ENCODE results near the gene ERBB3. TPM values are rescaled to one million over a fixed set of nuclear protein-coding genes. Genes with fewer than 3 reads are reported as not detected.

The ERBB3 gene
- total and polyA plus RNA-seq, 2 of the 4 experiments (the other 2 are of a cell fraction): 1.4 to 2.2 TPM

GRCh38 chr12:56134897-56135296 lies 54.9 kb downstream of the ERBB3 start:
- dilution Hi-C loops (cut with HindIII; ENCODE audit: low sequenced_read_pairs, unreplicated experiment): no loop called here
- Histone ChIP-seq H3K4me3 (ENCODE audit: insufficient read depth, low read depth, low read length) (no peak overlapping the region), H3K79me1 (ENCODE audit: low read depth in 1 of 2, low read length in 2 of 2) (peaks cover 31 to 51% of the 10 kb centered on the region in 2 experiments), H3K56ac (ENCODE audit: extremely low read depth, insufficient read depth, low read length) (no peak overlapping the region), H3K4me2 (ENCODE audit: low read depth, low read length) (no peak overlapping the region), H3K23ac (ENCODE audit: low read depth, low read length) (no peak overlapping the region), H4K91ac (ENCODE audit: insufficient read depth, low read depth, low read length) (no peak overlapping the region), H3K4me1 (ENCODE audit: control insufficient read depth, insufficient read depth, low read length) (no peaks in the 10 kb centered on the region), H3K27ac (ENCODE audit: insufficient read depth, low read length) (no peak overlapping the region), H2BK120ac (ENCODE audit: low read depth, low read length) (no peak overlapping the region), H4K8ac (ENCODE audit: low read depth in 2 of 2, low read length in 2 of 2) (no peak overlapping the region), H3K9ac (ENCODE audit: low read depth, low read length) (no peak overlapping the region), H3K27me3 (ENCODE audit: control insufficient read depth, insufficient read depth, low read length) (no peaks in the 10 kb centered on the region), H3K4ac (ENCODE audit: low read depth, low read length) (no peak overlapping the region), H2BK15ac (ENCODE audit: low read depth, low read length) (no peak overlapping the region), H2AK5ac (ENCODE audit: low read depth, low read length) (no peak overlapping the region), H2AFZ (replicated peaks; ENCODE audit: low read length, poor library complexity) (no peak overlapping the region), H2BK20ac (ENCODE audit: low read depth, low read length) (no peak overlapping the region), H3K18ac (ENCODE audit: low read depth, low read length) (no peak overlapping the region), H3K9me3 (ENCODE audit: control insufficient read depth, insufficient read depth, low read length) (no peaks in the 10 kb centered on the region), H2BK5ac (ENCODE audit: low read depth, low read length, poor library complexity, severe bottlenecking) (no peak overlapping the region), H4K20me1 (ENCODE audit: insufficient read depth, low read length) (no peaks in the 10 kb centered on the region), H3K14ac (replicated peaks; ENCODE audit: low read depth, low read length) (no peak overlapping the region), H2AK9ac (replicated peaks; ENCODE audit: low read depth, low read length, poor library complexity) (no peak overlapping the region), H3K9me1 (ENCODE audit: insufficient read depth, low read length) (no peaks in the 10 kb centered on the region; the same call in 1 of the 2 replicates), H4K5ac (ENCODE audit: low read depth, low read length) (no peak overlapping the region), H3K36me3 (ENCODE audit: control insufficient read depth, insufficient read depth, low read length) (peaks cover 71% of the 10 kb centered on the region)
- in situ Hi-C loops (cut with MboI; ENCODE audit: low sequenced_read_pairs): no loop called here
- intact Hi-C loops (cut with micrococcal nuclease): no loop called here
- ChIA-PET CTCF (no interaction called here), POLR2A (ENCODE audit: unreplicated experiment) (no interaction called here)
- no TSS peak for BruUV-seq (replicated peaks)
- no CpG with 5 or more reads among the region's 6 CpGs for WGBS, 2 experiments (ENCODE audit: extremely low coverage in 2 of 2, insufficient read length in 1 of 2)
- ATAC-seq (ENCODE audit: low read depth): no peak
- TF ChIP-seq, protein P1, sequence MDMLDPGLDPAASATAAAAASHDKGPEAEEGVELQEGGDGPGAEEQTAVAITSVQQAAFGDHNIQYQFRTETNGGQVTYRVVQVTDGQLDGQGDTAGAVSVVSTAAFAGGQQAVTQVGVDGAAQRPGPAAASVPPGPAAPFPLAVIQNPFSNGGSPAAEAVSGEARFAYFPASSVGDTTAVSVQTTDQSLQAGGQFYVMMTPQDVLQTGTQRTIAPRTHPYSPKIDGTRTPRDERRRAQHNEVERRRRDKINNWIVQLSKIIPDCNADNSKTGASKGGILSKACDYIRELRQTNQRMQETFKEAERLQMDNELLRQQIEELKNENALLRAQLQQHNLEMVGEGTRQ (IDR thresholded peaks at IDR 0.05; ENCODE audit: low read depth, low read length): no peak
- TF ChIP-seq RAD21 (IDR thresholded peaks at IDR 0.05; ENCODE audit: low read length) (no peak), RFX5 (IDR thresholded peaks at IDR 0.05; ENCODE audit: low read depth, low read length) (no peak), CEBPB (IDR thresholded peaks at IDR 0.05; ENCODE audit: low read depth, low read length) (no peak), MXI1 (IDR thresholded peaks at IDR 0.05; ENCODE audit: borderline replicate concordance, low read depth, low read length) (no peak), NFE2L2 (IDR thresholded peaks at IDR 0.05; ENCODE audit: low read depth, low read length) (no peak), RCOR1 (IDR thresholded peaks at IDR 0.05; ENCODE audit: insufficient replicate concordance, low read length) (no peak), MAFK (IDR thresholded peaks at IDR 0.05; ENCODE audit: low read depth, low read length) (no peak), FOS (IDR thresholded peaks at IDR 0.05; ENCODE audit: low read depth, low read length) (no peak)
- TF ChIP-seq, protein P2, sequence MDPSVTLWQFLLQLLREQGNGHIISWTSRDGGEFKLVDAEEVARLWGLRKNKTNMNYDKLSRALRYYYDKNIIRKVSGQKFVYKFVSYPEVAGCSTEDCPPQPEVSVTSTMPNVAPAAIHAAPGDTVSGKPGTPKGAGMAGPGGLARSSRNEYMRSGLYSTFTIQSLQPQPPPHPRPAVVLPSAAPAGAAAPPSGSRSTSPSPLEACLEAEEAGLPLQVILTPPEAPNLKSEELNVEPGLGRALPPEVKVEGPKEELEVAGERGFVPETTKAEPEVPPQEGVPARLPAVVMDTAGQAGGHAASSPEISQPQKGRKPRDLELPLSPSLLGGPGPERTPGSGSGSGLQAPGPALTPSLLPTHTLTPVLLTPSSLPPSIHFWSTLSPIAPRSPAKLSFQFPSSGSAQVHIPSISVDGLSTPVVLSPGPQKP (IDR thresholded peaks at IDR 0.05; ENCODE audit: borderline replicate concordance, low read depth, low read length): no peak
- DNase-seq: no peak

Data from IMR-90 (cell line).